GM12873 (cell line): ENCODE measurements around the gene CARD11.

ENCODE experiments used
- CTCF ChIP-seq: IDR thresholded peaks from 2 replicates; pipeline ENCODE4 v1.5.1; 2012; ENCODE audit warnings: low read depth, mild to moderate bottlenecking, moderate library complexity, low read length, control low read depth; ENCODE audit not compliant: insufficient read depth; ENCODE audit errors: missing control alignments

The CARD11 gene

DNA sequence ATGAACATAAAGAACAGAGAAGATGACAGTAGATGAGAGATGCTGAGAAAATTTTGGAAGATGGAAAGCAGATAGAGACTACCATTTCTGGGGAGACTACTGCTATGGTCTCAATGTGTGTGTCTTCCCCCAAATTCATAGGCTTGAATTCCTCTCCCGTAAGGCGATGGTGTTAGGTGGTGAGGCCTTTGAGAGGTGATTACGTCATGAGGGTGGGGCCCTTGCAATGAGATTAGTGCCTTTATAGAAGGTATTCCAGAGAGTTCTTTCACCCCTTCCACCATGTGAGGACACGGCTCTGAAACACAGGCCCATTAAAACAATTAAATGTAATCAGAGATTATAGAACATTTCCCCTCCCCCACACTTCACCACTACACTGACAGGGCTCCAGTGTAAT is 23.9 kb downstream of the CARD11 start:
- TF ChIP-seq CTCF, result no peak

GRCh38 chr7:3013975-3014792 is 29.5 kb downstream of the CARD11 start:
- no peak for TF ChIP-seq CTCF

DNA sequence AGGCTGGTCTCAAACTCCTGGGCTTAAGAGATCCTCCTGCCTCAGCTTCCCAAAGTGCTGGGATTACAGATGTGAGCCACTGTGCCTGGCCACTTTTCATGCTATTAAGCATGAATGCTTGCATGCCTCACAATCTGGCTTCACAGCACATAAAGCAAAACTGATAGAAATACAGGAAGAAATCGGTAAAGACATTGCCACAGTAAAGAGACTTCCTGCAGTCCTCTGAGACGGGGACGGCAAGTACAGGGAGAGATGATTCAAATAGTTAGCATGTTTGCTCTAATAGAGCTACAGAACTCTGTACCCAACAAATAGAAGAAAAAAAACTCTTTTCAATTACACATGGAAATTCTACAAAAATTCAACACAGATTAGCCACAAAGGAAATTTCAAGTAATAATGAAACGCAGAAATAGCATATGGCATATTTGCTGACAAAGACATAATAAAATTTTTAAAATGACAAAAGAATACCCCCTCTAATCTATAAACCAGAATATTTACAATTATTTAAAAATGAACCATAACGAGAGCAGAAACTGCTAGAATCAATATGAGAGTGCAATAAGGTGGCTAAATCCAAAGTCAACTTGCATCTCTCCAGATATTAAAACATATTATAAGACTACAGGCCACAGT is 32.3 kb downstream of the CARD11 start:
- no peak for TF ChIP-seq CTCF

- no peak for TF ChIP-seq CTCF
Observed at GRCh38 chr7:3010161-3010560, 33.5 kb downstream of the CARD11 start.

DNA sequence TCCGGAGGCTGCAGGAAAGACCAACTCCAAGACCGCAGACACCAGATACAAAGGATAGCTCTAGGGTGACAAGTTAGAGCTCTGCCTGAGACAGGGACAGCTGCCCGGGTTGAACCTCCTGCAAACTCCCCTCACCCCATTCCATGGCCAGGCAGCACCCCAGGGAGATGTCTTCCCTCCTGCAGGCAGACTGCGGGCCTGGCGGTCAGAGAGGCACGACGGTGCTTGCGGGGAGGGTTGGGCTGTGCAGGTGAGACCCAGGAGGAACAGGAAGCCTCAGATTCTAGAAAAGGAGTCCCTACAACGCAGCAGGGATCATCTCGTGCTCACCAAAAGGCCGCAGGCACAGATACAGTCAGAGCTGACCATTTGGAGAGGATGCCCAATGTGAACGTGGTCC is 34.6 kb downstream of the CARD11 start:
- TF ChIP-seq CTCF, result no peak

DNA sequence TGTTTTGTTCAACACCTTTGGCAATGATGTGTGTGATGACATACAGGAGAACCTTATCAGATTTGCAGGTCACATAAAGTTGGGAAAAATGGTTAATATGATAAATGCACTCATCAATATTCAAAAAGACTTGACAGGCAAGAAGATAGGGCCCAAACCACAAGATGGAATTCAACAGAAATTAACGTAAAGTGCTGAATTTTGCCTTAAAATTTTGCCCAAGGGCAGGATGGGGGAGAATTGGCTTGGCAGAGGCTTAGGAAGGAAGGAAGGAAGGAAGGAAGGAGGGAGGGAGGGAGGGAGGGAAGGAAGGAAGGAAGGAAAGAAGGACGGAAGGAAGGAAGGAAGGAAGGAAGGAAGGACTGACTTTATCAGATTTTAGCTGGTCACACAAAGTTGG is 35.3 kb downstream of the CARD11 start:
- no peak for TF ChIP-seq CTCF

DNA sequence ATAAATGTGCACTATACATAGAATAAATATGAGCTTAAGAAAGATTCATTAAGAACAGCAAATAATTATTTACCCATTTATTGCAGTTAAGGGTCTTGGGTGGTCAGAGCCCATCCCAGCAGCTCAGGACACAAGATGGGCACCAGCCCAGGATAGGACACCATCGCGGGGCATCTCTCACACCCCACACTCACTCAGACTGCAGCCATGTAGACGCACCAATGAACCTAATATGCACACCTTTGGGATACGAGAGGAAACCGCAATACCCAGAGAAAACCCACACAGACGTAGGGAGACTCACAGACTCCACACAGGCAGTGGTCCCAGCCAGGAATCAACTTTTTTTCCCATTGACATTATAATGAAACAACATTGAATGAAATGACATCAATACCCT is 36.0 kb downstream of the CARD11 start:
- no peak for TF ChIP-seq CTCF
